Measurements from ENCODE around the gene CCDC107. TPM values are rescaled to one million over a fixed set of nuclear protein-coding genes. Genes with fewer than 3 reads are reported as not detected.
"Not testable (repeated sequence)": the region's sequence is repeated elsewhere in the genome, so short reads cannot be mapped to it uniquely, and the experiment has no call there.

The CCDC107 gene
- total RNA-seq, 1 experiment from 2014 or later: 16.4 TPM

DNA sequence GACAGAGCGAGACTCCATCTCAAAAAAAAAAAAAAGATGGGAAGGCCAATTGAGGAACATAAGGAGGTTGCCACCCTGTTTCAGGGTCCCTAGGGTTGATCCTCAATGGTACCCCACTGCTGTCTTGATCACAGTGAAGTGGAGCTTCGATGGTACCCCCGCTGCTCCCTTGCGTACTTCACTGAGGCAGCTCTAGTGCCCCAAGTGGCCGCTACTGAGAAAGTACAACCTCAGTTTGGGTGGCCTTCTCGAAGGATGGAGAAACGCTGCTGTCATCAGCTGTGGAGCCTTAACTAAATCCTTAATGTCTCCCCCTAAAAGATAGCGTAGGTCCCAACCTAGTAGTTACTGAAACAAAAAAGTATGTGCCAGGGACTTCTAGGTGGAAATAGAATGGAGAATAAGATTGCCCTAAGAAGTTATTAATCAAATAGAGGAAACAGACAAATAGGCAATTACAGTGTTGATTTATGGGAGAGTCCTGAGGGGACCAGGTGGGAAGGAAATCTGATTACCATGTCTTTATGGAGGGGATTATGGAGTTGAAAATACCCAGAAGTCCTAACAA is 46.8 kb upstream of the CCDC107 start:
- Histone ChIP-seq H3K4me3 (ENCODE audit: low read depth, low read length, poor library complexity, severe bottlenecking) (no peak overlapping the region), H3K9me3 (ENCODE audit: low read depth, low read length, poor library complexity, severe bottlenecking) (no peaks in the 10 kb centered on the region), H3K36me3 (ENCODE audit: insufficient read depth, low read length, poor library complexity, severe bottlenecking) (peaks cover 11% of the 10 kb centered on the region), H3K27ac (ENCODE audit: low read depth, low read length, poor library complexity, severe bottlenecking) (no peak overlapping the region), H3K27me3 (replicated peaks; ENCODE audit: insufficient read depth, low read depth, low read length, poor library complexity) (peaks cover 10% of the 10 kb centered on the region), H3K4me1 (ENCODE audit: insufficient read depth, low read length, poor library complexity, severe bottlenecking) (no peaks in the 10 kb centered on the region)
- intact Hi-C loops (cut with micrococcal nuclease; ENCODE audit: unreplicated experiment): no loop called here
- TF ChIP-seq CTCF (conservative IDR thresholded peaks at IDR 0.05; ENCODE audit: low read depth, low read length) (peak; percentile 81), EZH2 (IDR thresholded peaks at IDR 0.05; ENCODE audit: borderline replicate concordance, low read depth, low read length, poor library complexity, severe bottlenecking) (no peak)
- no TSS peak for BruUV-seq (replicated peaks)
- ChIA-PET CTCF (interaction anchor here (0.6 to 1.0 kb wide), 4 partner anchors 35 to 142 kb away, joined by 3 to 4 read pairs (median 3); partner anchors contain the start of gene CREB3), POLR2A (ENCODE audit: low non-redundant PET) (no interaction called here)
- peak; percentile 60 for DNase-seq (ENCODE audit: low spot score)

- CTCF ChIA-PET; H3K4me1 ChIP-seq (ENCODE audit: insufficient read depth, low read length, poor library complexity, severe bottlenecking); DNase-seq (ENCODE audit: low spot score); H3K9me3 ChIP-seq (ENCODE audit: low read depth, low read length, poor library complexity, severe bottlenecking); POLR2A ChIA-PET (ENCODE audit: low non-redundant PET); BruUV-seq (replicated peaks); H3K27ac ChIP-seq (ENCODE audit: low read depth, low read length, poor library complexity, severe bottlenecking); H3K4me3 ChIP-seq (ENCODE audit: low read depth, low read length, poor library complexity, severe bottlenecking); intact Hi-C loops (cut with micrococcal nuclease; ENCODE audit: unreplicated experiment): not testable (repeated sequence)
- Histone ChIP-seq H3K27me3 (replicated peaks; ENCODE audit: insufficient read depth, low read depth, low read length, poor library complexity) (peaks cover 18% of the 10 kb centered on the region), H3K36me3 (ENCODE audit: insufficient read depth, low read length, poor library complexity, severe bottlenecking) (peaks cover 11% of the 10 kb centered on the region)
Measured at GRCh38 chr9:35612066-35612465, 46.0 kb upstream of the CCDC107 start.

DNA sequence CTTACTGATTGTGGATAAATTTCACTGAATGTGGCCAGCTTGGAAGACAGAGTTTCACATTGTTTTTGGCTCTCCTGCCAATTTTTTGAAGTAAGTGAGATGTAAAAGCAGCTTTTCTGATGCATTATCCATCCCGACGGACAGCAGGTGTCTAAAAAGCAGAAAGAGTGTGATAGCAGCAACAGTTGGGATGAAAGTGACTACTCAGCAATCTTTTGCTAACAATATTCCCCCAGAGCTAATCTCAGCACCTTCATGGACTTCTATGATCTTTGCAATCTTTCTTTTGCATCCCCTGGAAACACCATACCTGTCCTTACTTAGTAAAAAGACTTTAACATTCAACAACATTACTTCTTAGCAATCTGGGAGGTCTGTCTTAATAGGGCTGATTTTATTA is 45.2 kb upstream of the CCDC107 start:
- POLR2A ChIA-PET (ENCODE audit: low non-redundant PET): interaction anchor here (0.6 kb wide), 1 partner anchor 81 kb away, joined by 18 read pairs; no protein-coding TSS in a partner anchor

More for the DNA sequence above, 45.2 kb upstream of the CCDC107 start:
- intact Hi-C loops (cut with micrococcal nuclease; ENCODE audit: unreplicated experiment): no loop called here
- H3K27ac ChIP-seq (ENCODE audit: low read depth, low read length, poor library complexity, severe bottlenecking): no peak overlapping the region
- no peak for TF ChIP-seq CTCF (conservative IDR thresholded peaks at IDR 0.05; ENCODE audit: low read depth, low read length)
- no peak for TF ChIP-seq EZH2 (IDR thresholded peaks at IDR 0.05; ENCODE audit: borderline replicate concordance, low read depth, low read length, poor library complexity, severe bottlenecking)
- H3K36me3 ChIP-seq (ENCODE audit: insufficient read depth, low read length, poor library complexity, severe bottlenecking): peaks cover 11% of the 10 kb centered on the region
- no peaks in the 10 kb centered on the region for H3K4me1 ChIP-seq (ENCODE audit: insufficient read depth, low read length, poor library complexity, severe bottlenecking)
- peaks cover 25% of the 10 kb centered on the region for H3K27me3 ChIP-seq (replicated peaks; ENCODE audit: insufficient read depth, low read depth, low read length, poor library complexity)
- CTCF ChIA-PET: no interaction called here
- H3K9me3 ChIP-seq (ENCODE audit: low read depth, low read length, poor library complexity, severe bottlenecking): no peaks in the 10 kb centered on the region
- no peak for DNase-seq (ENCODE audit: low spot score)
- H3K4me3 ChIP-seq (ENCODE audit: low read depth, low read length, poor library complexity, severe bottlenecking): no peak overlapping the region
- no TSS peak for BruUV-seq (replicated peaks)
